Measurements from ENCODE around the gene DRAXIN.

DRAXIN gene

GRCh38 chr1:11712285-11712684, 20.8 kb downstream of the DRAXIN start:
- no peak for DNase-seq

- no peak for DNase-seq
These were observed 21.6 kb downstream of the DRAXIN start for GRCh38 chr1:11713095-11713494.

GRCh38 chr1:11714831-11715575, 23.5 kb downstream of the DRAXIN start:
- no peak for DNase-seq

GRCh38 chr1:11719313-11720032, 28.0 kb downstream of the DRAXIN start:
- DNase-seq: peak; percentile 27

GRCh38 chr1:11720033-11720376, 28.5 kb downstream of the DRAXIN start:
- no peak for DNase-seq

- DNase-seq: no peak
These were observed 29.0 kb downstream of the DRAXIN start for GRCh38 chr1:11720525-11720924.

GRCh38 chr1:11721311-11721710, 29.8 kb downstream of the DRAXIN start:
- DNase-seq: no peak

GRCh38 chr1:11722538-11722937, 31.0 kb downstream of the DRAXIN start:
- no peak for DNase-seq

GRCh38 chr1:11725616-11726015, 34.1 kb downstream of the DRAXIN start:
- no peak for DNase-seq

GRCh38 chr1:11727119-11727518, 35.6 kb downstream of the DRAXIN start:
- no peak for DNase-seq

- no peak for DNase-seq
These were observed 36.8 kb downstream of the DRAXIN start for GRCh38 chr1:11728126-11728806.

GRCh38 chr1:11729155-11729497, 37.6 kb downstream of the DRAXIN start:
- DNase-seq: no peak

GRCh38 chr1:11729498-11730428, 38.3 kb downstream of the DRAXIN start:
- DNase-seq: no peak

- no peak for DNase-seq
These were observed 39.0 kb downstream of the DRAXIN start for GRCh38 chr1:11730429-11730891.

GRCh38 chr1:11731691-11732283, 40.3 kb downstream of the DRAXIN start:
- DNase-seq: no peak

- DNase-seq: no peak
These were observed 41.8 kb downstream of the DRAXIN start for GRCh38 chr1:11733306-11733705.

GRCh38 chr1:11735531-11735853, 44.0 kb downstream of the DRAXIN start:
- DNase-seq: no peak

GRCh38 chr1:11735854-11736745, 44.6 kb downstream of the DRAXIN start, which contains the start of gene AGTRAP:
Gene AGTRAP, plus strand, starts transcription at chr1:11736136. Its CDS starts 73 bp downstream, at chr1:11736209.
- DNase-seq: peak; percentile 48

- DNase-seq: no peak
These were observed 45.5 kb downstream of the DRAXIN start for GRCh38 chr1:11736746-11737639.

GRCh38 chr1:11738096-11738495, 46.6 kb downstream of the DRAXIN start:
- no peak for DNase-seq
